GM19452 (cell line): ENCODE measurements around the gene SSUH2.
"Not testable (repeated sequence)": the region's sequence is repeated elsewhere in the genome, so short reads cannot be mapped to it uniquely, and the experiment has no call there.

Experiments
- ATAC-seq: cut with Tn5 transposase; IDR thresholded peaks from one replicate; pipeline ENCODE4 v1.9.1; 2021; ENCODE audit not compliant: unreplicated experiment

The SSUH2 gene

DNA sequence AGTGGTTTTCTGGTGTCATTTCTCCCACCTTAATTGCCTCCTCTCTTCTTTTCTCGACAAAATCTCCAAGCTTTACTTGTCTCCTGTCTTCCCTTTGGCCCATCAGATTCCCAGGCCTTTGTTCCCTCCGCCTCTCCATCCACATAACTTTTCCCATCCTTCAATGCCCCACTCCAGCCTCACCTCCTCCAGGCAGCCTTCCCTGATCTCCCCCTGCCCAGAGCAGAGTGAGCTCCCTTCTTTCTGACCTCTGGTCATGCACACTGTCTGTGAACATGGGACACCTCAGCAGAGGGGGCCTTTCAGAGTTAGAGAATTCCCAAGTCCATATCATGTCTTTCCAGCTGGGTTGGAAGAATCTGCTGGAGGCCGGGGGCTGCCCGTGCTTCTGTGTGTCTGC lies 14.6 kb upstream of the SSUH2 start:
- ATAC-seq = no peak

DNA sequence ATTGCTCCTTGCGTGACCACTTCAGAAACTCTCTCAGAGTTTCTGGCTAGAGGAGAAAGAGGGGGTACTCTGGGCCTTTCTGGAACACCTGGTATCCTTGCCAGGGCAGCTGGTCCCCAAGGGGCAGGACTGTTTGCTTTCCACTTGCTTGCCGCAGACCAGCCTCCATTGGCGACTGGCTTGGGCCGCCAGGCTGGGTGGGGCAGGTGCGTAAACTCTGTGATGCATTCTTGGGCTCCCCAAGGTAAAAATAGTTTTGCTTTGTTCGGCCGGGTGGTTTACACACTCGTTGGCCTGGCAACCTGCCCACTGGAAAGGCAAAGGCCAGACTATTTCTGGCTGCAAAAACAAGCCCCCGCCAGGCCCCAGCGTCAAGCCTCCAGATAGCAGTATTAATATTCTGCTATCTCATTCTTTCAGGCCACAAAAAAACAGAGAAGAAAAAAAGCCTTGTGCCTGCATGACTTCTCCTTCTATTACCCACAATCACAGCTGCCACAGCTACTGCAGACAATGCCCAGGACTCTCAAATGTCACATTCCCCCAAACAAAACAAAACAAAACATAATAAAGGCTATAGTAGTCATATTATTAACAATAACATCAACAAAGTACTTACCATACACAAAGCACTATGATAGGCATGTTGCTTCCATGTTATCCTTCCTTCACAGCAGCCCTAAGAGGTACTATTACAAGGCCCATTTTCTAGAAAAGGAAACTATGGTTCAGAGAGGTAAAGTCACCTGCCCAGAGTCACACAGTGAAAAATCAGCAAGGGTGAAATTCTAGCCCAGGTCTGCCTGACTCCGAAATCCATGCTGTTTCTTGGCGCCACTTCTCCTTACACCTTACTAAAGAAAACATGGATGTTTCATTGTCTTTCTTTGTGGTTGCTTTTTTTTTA lies 14.0 kb upstream of the SSUH2 start:
- ATAC-seq = peak; percentile 71

DNA sequence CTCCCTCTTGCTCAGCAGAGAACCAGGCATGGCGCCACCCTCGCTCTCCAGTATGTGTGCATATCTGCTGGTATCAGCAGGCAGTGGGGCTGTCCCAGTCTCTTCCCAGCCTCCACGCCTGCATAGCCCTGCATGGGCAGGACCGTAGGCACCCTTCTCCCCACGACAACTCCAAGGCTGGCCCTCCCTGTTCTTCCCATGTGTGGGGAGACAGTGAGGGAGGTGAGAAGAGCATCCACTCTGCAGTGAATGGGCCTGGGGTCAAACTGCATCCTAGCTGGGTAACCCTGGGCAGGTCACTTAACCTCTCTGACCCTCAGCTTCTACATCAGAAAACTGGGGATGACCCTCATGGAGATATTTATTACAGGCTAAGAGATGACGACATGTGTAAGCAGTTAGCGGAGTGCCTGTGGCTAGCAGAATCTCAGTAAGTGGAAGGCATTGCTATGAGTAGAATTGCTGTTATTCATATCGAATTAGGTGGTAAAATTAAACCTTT lies 13.3 kb upstream of the SSUH2 start:
- peak; percentile 41 for ATAC-seq

DNA sequence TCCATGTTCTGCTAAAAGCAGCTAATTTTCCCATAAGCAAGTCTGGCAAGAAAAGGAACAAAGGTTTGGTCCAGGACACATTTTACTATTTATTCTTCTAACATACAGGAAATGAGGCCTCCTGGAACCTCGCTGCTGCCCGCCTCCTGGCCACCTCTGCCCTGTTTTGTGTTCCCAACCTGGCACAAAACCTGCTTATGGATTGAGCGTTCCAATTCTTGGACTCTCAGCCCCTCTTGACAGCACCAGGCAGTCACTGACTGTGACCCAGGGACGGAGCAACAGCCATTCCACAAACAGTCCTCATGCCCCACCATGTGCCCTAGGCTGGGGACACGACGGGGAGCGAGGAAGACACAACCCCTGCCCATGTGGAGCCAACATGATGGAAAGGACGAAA lies 11.6 kb upstream of the SSUH2 start:
- ATAC-seq = no peak

DNA sequence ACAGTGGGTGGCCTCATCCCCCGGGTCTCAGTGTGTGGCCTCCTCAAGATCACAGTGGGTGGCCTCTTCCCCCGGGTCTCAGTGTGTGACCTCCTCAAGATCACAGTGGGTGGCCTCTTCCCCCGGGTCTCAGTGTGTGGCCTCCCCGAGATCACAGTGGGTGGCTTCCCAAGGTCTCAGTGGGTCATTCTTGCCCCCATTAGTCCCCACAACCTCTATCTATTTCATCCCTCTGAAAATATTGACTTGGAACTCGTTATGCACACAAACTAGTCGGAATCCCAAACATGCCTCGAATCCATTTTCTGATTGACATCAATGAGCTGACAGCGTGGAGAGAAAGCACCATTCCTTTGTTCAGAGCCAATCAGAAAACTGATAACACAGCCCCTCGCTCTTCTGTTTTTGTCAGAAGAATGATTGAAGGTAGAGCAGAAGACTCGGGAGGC lies 10.8 kb upstream of the SSUH2 start:
- ATAC-seq = no peak

DNA sequence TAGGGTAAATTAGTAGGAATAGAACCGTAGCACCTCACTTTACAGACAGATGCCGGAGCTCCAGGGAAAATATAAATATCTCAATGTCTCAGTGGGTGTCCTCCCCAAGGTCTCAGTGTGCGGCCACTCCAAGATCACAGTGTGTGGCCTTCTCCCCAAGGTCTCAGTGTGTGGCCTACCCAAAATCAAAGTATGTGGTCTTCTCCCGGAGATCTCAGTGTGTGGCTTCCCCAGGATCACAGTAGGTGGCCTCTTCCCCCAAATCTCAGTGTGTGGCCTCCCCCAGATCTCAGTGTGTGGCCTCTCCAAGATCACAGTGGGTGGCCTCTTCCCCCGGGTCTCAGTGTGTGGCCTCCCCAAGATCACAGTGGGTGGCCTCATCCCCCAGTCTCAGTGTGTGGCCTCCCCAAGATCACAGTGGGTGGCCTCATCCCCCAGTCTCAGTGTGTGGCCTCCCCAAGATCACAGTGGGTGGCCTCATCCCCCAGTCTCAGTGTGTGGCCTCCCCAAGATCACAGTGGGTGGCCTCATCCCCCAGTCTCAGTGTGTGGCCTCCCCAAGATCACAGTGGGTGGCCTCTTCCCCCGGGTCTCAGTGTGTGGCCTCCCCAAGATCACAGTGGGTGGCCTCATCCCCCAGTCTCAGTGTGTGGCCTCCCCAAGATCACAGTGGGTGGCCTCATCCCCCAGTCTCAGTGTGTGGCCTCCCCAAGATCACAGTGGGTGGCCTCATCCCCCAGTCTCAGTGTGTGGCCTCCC lies 10.2 kb upstream of the SSUH2 start:
- not testable (repeated sequence) for ATAC-seq

DNA sequence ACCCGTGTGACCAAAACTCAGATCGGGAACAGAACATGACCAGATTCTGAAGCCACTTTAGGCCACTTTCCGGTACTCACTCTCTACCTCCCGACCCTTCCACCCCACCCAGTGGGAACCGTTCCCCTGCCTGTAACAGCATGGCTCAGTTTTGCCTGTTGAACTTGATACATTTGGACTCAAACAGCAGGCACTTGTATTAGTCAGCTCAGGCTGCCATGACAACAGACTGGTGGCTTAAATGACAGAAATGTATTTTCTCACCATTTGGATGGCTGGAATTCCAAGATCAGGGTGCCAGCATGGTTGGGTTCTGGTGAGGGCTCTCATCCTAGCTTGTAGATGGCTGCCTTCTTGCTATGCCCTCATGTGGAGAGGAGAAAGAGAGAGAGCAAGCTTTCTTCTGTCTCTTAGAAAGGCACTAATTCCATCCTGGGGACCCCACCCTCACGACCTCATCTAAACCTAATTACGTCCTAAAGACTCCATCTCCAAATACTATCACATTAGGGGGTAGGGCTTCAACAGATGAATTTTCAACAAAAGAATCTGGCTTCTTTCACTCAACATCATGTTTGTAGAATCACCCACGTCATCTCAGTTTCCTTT lies 9.3 kb upstream of the SSUH2 start:
- no peak for ATAC-seq

DNA sequence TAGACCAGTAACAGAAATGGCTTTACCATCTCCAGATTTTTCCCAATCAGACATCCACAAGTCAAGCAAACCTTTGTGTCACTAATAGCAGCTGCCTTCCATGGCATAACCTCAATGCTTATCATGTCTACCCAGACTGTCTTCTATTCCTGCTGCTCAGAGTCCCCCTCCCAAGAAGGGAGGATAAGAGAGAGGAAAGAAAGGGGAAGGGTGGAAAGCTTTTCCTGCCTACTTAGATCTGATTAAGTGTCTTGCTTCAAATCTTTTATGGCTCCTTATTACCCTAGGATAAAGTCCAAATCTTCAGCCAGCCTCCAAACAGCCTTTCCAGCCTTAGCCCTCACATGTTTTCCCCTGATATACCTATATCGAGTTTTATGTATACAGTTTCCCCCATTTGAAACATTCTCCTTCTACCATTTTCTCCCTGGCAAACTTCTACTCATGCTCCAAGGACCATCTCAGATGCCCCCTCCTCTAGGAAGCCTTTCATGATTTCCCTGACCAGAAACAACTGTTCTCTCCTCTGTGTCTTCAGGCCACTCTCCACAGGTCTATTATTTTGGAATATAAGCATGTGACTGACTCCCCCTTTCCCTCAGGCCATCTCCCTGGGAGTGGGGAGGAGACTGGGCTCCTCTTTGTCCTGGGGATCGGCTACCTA lies 7.9 kb upstream of the SSUH2 start:
- ATAC-seq = no peak

DNA sequence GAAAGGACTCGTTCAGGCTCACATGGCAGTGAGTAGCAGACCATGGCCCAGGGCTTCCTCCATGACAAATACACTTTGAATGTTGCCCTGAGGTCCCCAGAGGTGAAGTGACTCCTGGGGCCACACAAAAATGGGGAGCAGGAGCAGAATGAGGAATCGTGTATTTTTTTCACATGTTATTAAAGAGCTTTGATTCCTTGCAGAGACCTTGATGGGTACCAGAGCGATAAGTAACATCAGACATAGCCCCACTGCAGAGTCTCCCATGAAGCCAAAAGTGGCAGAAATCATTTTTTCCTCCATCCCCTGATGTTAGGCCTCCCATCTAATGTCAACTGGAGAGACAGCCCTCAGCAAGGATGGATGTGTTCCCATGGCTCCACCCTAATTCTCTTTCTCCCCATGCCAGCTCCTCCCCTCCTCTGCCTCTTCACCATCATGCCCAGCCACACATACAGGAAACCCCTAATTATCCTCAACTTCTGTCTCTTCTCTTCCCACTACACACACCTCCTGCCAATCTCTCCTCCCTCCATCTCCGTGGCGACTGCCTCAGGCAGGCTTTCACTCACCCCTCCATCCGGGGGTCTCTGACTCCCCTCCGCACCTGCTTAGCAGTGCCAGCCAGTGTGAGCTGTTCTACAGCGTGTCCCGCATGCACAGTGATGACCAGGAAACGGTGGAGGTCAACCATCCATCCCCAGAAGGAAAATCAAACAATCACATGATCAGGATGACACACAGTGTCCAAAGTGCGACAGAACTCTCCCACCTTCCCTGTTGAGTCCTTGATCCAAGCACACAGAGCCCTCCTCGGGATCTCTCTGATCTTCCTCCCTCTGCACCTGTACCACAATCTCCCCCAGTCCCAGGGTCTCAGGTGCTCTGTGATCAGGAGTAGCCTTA lies 7.1 kb upstream of the SSUH2 start:
- no peak for ATAC-seq

DNA sequence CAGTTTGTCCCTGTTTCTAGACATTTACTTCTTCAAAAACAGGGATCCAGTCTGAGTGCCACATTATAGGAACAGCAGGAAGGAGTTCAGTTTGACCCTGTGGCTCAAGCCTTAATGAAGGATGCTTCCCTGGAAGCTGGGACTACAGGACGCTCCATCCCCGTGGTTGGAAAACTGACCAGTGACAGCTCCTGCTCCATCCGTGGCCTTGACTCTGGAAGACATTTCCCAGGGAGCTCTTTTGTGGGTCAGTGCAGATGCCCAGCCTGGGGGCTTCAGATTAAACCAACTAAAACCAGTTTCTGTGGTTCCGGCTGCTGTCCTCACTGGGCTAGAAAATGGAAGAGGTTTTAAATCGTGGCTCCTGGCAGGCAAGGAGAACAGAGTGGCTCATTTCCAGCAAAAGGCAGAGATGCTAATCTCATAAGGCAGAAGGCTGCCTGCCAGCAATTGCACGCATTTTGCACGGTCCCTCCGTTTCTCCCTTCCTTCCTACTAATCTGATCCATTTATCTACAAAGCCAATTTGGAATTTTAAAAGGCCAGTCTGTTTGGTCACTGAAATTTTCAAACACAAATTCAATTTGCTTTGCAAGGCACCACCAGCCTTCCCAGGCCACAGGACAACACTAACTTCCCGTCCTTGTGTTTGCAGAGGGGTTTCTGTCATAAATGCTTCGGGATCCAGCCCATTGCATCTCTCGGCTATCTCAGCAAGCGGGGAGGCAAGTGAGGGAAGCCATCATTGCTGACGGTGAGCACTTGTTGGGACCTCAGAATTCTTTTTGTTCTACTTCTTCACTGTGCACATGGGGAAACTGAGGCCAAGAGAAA lies 6.2 kb upstream of the SSUH2 start:
- ATAC-seq = no peak

DNA sequence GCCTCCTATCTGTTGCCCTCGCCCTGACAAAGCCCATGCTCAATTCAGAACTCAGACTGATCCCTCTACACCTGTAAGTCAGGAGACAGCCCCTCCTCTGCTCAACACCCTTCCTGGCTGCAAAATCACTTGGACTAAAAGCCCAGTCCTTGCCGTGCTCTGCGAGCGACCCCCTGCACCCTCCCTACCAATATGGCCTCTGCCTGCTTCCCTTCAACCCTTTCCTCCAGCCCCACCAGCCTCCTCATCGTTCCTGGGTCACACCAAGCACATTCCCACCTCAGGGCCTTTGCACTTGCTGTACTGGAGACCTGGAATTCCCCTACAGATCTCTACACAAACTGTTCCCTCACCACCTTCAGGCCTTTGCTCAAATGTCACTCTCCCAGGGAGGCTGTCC lies 5.2 kb upstream of the SSUH2 start:
- ATAC-seq = no peak

DNA sequence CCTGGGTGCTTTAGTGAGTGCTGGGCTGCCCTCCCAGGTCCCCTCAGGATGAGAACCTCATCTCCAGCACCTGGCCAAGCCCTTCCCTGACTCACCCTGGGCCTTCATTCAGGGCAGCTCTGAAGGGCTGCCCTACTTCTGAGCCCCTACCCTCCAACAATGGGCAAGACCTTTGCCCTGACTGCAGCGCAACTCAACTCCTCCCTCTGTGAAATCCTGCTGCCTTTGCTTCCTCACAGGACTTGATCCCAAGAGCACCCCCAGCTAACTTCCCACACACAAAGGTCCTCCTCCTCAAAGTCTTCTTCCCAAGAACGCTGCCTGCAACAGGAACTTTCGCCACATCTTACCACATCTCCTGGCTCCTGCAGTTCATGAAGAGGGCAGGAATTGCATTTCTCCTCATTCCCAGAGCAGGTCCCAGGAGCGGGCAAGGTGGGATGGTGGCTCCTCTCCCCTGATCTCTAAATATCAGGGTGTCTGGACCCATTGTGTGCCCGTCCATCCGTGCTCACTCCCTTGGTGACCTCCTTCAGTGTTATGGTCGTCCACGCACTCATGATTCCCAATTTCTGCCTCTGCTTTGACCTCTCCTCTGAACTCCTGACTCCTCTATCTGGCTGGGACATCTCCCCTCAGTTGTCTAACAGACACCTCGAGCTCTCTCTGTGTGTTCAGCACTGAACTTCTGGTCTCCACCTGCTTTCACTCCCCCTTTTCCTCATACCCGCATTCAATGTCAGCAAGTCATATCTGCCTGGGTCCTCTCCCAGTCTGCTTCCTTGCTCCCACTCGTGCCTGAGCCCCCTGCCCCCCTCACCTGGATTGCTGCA lies 4.5 kb upstream of the SSUH2 start:
- ATAC-seq = no peak

DNA sequence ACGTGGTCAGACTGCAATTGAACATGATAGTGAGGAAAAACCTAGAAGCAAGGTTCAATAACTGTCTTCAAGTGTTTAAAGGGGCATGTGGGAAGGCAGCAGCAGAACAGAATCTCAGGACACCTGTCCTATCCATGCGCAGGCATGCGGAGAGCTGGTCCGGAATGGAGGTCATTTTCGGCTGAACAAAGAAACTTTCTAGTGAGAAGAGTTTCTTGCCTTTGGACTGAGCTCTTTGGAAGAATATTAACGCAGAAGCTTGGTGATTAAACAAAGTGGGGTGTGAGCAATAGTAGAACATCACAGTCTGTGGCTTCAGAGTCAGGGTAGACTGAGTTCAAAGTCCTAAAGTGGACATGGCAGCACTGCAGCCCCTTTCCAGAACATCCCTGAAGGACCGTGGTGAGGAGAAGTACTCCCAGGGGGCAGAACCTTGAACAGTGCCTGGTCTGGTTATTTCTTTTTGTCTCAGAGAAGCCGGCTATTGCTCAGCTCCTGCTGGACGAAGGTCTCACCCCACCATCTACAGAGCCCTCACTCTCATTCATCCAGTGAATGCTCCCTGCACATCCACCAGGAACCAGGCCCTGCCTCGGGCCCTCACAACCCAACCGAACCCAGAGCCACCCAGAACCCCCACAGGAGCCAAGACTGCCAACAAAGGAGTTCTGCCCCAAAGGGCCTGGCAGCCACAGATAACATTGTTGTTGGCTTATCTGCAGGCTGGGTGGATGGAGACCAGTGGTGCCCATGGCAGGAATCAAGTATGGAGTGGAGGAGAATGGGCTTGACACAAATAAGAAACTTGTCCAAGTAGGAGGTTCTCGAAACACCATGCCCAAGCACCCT lies 2.8 kb upstream of the SSUH2 start:
- no peak for ATAC-seq

DNA sequence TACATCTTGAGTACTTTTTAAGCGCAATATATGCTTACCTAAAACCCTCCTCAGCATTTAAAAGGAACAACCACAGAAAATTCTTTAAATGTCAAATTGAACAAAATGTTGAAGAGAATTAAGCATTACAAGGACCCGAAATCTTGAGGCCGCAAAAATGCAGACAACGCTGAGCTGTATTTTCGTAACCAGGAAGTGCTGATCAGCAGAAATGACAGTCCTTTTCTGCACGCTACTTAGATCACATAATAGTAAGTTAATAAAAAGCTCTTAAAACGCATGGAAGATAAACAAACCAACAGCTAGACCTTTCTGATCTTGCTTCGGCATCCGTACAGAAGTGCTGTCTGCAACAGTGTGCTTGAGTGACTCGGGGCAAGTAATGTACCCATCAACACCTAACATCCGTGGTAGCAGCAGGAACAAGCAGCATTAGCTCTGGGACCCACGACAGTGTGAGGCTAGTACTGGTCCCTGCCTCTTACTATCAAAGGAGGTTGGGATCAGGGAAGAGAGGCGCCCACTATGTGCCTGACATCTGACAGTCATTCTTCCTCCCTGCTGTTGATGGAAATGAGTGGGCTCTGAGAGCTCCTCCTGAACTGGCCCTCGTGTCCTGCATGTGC lies 1.8 kb upstream of the SSUH2 start:
- ATAC-seq = no peak

DNA sequence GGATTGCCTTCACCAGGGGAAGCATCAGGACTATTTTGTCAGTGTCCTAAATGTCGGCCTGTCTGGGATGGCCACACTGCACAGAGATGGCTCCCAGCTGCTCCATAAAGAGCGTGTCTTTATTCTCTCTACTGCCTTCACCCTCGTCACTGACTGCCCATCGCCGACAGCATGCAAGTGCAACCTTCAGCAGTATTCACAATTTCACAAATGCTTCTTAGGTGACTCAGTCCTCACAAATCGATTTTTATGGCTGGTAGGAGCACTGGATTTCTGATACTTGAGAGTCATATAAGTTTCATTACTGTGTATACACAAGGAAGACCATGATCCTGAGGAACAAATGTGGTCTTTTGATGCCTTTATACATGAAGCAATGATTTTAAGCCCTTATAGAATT lies 1.1 kb upstream of the SSUH2 start:
- ATAC-seq = no peak

DNA sequence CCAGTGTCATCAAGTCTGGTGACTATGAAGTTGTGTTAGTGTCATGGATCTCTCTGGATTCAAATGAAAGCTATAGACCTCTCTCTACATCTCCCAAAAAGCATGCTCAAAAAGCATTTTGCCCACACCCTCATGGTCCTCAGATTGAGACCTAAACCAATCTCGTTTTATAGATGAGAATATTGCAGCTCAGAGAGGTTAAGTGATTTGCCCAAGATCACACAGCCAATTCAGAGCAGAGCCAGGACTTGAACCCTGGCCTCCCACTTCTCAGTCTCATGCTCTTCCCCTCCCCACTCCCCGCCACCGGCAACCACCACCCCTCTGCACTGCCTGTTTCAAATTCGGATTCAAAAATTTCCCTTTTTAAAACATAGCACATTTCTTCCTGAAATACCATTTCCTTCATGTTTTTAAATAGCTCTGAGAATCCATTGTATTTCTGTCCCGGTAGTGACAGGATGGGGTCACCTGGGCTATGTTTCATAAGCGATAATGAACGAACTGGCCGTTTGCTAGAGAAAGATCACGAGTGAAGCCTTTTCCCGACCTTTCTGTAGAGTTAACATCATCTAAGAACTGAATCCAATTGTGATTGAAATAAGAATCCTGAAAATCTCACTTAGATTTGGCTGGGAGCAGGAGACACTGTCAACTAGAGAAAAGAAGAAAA lies 769 bp downstream of the SSUH2 start:
- ATAC-seq = no peak
